Measurements from ENCODE around the gene PHF14.

- TF ChIP-seq CTCF (IDR thresholded peaks at IDR 0.05) (no peak), POLR2A (IDR thresholded peaks at IDR 0.05) (no peak), POLR2AphosphoS5 (IDR thresholded peaks at IDR 0.05) (no peak)
Observed at GRCh38 chr7:11166051-11166450, 192.4 kb downstream of the PHF14 start.
